ENCODE data around the gene GNA14. TPM values are rescaled to one million over a fixed set of nuclear protein-coding genes. Genes with fewer than 3 reads are reported as not detected.

The GNA14 gene
- total RNA-seq, 1 experiment from 2014 or later: 0.15 TPM

DNA sequence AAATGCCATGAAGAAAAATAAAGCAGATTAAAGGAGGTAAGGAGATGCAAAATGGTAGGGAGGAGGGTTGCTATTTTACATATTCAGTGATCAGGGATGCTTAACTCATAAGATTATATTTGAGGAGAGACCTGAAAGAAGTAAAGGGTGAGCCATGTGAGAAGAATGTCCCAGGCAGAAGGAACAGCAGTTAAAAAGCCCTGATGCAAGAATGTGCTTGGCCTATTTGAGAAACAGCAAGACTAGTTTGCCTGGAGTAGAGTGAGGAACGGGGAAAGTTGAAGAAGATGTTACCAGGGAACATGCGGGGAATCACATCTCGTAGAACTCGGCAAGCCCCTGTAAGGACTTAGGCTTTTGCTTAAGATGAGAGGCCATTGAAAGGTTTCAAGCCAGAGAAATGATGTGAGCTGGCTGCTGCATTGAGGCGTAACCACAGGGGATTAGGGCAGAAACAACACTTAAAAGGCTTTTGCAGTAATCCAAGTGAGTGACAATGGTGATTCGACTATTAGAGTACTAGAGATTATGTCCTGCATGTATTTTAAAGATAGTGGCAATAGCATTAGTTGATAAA is 272.1 kb downstream of the GNA14 start:
- POLR2A ChIA-PET: no interaction called here
- Histone ChIP-seq H3K4me3 (ENCODE audit: low read depth in 2 of 2, low read length in 2 of 2) (no peak overlapping the region), H3K36me3 (ENCODE audit: control insufficient read depth, insufficient read depth, low read length) (no peaks in the 10 kb centered on the region), H3K9me3 (ENCODE audit: control insufficient read depth, insufficient read depth, low read depth, low read length) (no peaks in the 10 kb centered on the region), H3K27me3 (ENCODE audit: control insufficient read depth, insufficient read depth, low read length) (no peaks in the 10 kb centered on the region), H3K4me1 (ENCODE audit: control insufficient read depth, insufficient read depth, low read length) (no peaks in the 10 kb centered on the region), H3K27ac (ENCODE audit: low read length) (no peak overlapping the region)
- BruUV-seq (replicated peaks): TSS peak; percentile 19
- in situ Hi-C loops (cut with HindIII; ENCODE audit: low pct_unique_long_range_greater_than_20kb, low sequenced_read_pairs): no loop called here
- intact Hi-C loops (cut with micrococcal nuclease; ENCODE audit: unreplicated experiment): no loop called here
- no peak for DNase-seq (ENCODE audit: low read depth, low spot score)
- TF ChIP-seq, protein P1, sequence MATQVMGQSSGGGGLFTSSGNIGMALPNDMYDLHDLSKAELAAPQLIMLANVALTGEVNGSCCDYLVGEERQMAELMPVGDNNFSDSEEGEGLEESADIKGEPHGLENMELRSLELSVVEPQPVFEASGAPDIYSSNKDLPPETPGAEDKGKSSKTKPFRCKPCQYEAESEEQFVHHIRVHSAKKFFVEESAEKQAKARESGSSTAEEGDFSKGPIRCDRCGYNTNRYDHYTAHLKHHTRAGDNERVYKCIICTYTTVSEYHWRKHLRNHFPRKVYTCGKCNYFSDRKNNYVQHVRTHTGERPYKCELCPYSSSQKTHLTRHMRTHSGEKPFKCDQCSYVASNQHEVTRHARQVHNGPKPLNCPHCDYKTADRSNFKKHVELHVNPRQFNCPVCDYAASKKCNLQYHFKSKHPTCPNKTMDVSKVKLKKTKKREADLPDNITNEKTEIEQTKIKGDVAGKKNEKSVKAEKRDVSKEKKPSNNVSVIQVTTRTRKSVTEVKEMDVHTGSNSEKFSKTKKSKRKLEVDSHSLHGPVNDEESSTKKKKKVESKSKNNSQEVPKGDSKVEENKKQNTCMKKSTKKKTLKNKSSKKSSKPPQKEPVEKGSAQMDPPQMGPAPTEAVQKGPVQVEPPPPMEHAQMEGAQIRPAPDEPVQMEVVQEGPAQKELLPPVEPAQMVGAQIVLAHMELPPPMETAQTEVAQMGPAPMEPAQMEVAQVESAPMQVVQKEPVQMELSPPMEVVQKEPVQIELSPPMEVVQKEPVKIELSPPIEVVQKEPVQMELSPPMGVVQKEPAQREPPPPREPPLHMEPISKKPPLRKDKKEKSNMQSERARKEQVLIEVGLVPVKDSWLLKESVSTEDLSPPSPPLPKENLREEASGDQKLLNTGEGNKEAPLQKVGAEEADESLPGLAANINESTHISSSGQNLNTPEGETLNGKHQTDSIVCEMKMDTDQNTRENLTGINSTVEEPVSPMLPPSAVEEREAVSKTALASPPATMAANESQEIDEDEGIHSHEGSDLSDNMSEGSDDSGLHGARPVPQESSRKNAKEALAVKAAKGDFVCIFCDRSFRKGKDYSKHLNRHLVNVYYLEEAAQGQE (IDR thresholded peaks at IDR 0.05; ENCODE audit: insufficient read depth in 1 of 2, low read depth in 2 of 2, low read length in 1 of 2): no peak
- no peak for TF ChIP-seq TCF7L2 (IDR thresholded peaks at IDR 0.05; ENCODE audit: low read depth, low read length)
- no peak for TF ChIP-seq SIN3A (IDR thresholded peaks at IDR 0.05; ENCODE audit: borderline replicate concordance, insufficient read depth, low read depth, low read length)
- TF ChIP-seq, protein P2, sequence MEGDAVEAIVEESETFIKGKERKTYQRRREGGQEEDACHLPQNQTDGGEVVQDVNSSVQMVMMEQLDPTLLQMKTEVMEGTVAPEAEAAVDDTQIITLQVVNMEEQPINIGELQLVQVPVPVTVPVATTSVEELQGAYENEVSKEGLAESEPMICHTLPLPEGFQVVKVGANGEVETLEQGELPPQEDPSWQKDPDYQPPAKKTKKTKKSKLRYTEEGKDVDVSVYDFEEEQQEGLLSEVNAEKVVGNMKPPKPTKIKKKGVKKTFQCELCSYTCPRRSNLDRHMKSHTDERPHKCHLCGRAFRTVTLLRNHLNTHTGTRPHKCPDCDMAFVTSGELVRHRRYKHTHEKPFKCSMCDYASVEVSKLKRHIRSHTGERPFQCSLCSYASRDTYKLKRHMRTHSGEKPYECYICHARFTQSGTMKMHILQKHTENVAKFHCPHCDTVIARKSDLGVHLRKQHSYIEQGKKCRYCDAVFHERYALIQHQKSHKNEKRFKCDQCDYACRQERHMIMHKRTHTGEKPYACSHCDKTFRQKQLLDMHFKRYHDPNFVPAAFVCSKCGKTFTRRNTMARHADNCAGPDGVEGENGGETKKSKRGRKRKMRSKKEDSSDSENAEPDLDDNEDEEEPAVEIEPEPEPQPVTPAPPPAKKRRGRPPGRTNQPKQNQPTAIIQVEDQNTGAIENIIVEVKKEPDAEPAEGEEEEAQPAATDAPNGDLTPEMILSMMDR (IDR thresholded peaks at IDR 0.05): no peak
- no peak for TF ChIP-seq POLR2AphosphoS5 (IDR thresholded peaks at IDR 0.05; ENCODE audit: low read depth, low read length)
- CTCF ChIA-PET: no interaction called here
- ATAC-seq: no peak

DNA sequence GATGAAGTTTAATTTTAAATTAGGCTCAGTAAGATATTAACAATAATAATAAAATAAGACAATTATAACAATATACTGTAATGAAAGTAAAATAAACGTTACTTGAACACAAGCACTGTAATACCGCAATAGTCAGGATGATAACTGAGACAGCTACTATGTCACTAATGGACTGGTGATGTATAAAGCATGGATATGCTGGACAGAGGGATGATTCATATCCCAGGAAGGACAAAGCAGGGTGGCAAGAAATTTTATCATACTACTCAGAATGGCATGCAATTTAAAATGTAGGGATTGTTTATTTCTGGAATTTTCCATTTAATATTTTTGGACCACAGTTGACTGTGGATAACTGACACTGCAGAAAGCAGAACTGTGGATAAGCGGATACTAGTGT is 273.9 kb downstream of the GNA14 start:
- Histone ChIP-seq H3K4me1 (ENCODE audit: control insufficient read depth, insufficient read depth, low read length) (no peaks in the 10 kb centered on the region), H3K27ac (ENCODE audit: low read length) (no peak overlapping the region), H3K4me3 (ENCODE audit: low read depth in 2 of 2, low read length in 2 of 2) (no peak overlapping the region), H3K9me3 (ENCODE audit: control insufficient read depth, insufficient read depth, low read depth, low read length) (no peaks in the 10 kb centered on the region), H3K36me3 (ENCODE audit: control insufficient read depth, insufficient read depth, low read length) (no peaks in the 10 kb centered on the region), H3K27me3 (ENCODE audit: control insufficient read depth, insufficient read depth, low read length) (no peaks in the 10 kb centered on the region)
- ChIA-PET POLR2A (no interaction called here), CTCF (interaction anchor here (0.5 kb wide), 1 partner anchor 21 kb away, joined by 3 read pairs; no protein-coding TSS in a partner anchor)
- DNase-seq (ENCODE audit: low read depth, low spot score) (no peak), ATAC-seq (no peak)
- TF ChIP-seq, protein P2 (IDR thresholded peaks at IDR 0.05): no peak
- TF ChIP-seq, protein P1 (IDR thresholded peaks at IDR 0.05; ENCODE audit: insufficient read depth in 1 of 2, low read depth in 2 of 2, low read length in 1 of 2): no peak
- TF ChIP-seq POLR2AphosphoS5 (IDR thresholded peaks at IDR 0.05; ENCODE audit: low read depth, low read length): no peak
- no peak for TF ChIP-seq TCF7L2 (IDR thresholded peaks at IDR 0.05; ENCODE audit: low read depth, low read length)
- no peak for TF ChIP-seq SIN3A (IDR thresholded peaks at IDR 0.05; ENCODE audit: borderline replicate concordance, insufficient read depth, low read depth, low read length)
- no TSS peak for BruUV-seq (replicated peaks)
- in situ Hi-C loops (cut with HindIII; ENCODE audit: low pct_unique_long_range_greater_than_20kb, low sequenced_read_pairs): no loop called here
- intact Hi-C loops (cut with micrococcal nuclease; ENCODE audit: unreplicated experiment): no loop called here

Data from Panc1 (cell line).